Panc1 (cell line): Measurements from ENCODE around the gene KCNK5. TPM values are rescaled to one million over a fixed set of nuclear protein-coding genes. Genes with fewer than 3 reads are reported as not detected.

Experiments used
- ATAC-seq: fragments of 200-7000 bp; cut with Tn5 transposase; 2 replicates; pipeline ENCODE4 v1.9.1; 2020; ENCODE audit warnings: mild to moderate bottlenecking, moderate library complexity
- BruUV-seq: library from RNA; stranded (reverse); fragments of 400-500 nt; replicated peaks from 2 replicates; lab custom pipeline; 2021; lab: Mats Ljungman, UMichigan
- CTCF ChIA-PET: fragments of 300-600 bp; sonication (Branson Sonifier 250); formaldehyde crosslinking; loops from one replicate; lab custom pipeline; 2022; ENCODE audit warnings: antibody characterized with exemption; lab: Charles Lee
- POLR2A ChIA-PET: fragments of 300-600 bp; sonication (Branson Sonifier 250); formaldehyde crosslinking; loops from one replicate; lab custom pipeline; 2022; ENCODE audit warnings: antibody characterized with exemption; lab: Charles Lee
- DNase-seq: peaks from one replicate; pipeline ENCODE4 v3.0.0-alpha.2; 2010; ENCODE audit warnings: low read depth, low spot score
- H3K27ac ChIP-seq: 2 replicates; pipeline ENCODE4 v1.5.1; 2011; ENCODE audit warnings: mild to moderate bottlenecking, low read length, inconsistent platforms
- H3K27me3 ChIP-seq: fragments of 200-500 bp; sonication (Bioruptor generic); 2 replicates; pipeline ENCODE4 v1.6.0; 2014; ENCODE audit warnings: low read length, inconsistent platforms; ENCODE audit not compliant: control insufficient read depth, insufficient read depth
- H3K36me3 ChIP-seq: fragments of 200-500 bp; sonication (Bioruptor generic); 2 replicates; pipeline ENCODE4 v1.5.1; 2014; ENCODE audit warnings: inconsistent platforms, mild to moderate bottlenecking, low read length, moderate library complexity; ENCODE audit not compliant: control insufficient read depth, insufficient read depth
- H3K4me1 ChIP-seq: 2 replicates; pipeline ENCODE4 v1.5.1; 2011; ENCODE audit warnings: inconsistent platforms, mild to moderate bottlenecking, low read length, moderate library complexity; ENCODE audit not compliant: control insufficient read depth, insufficient read depth
- H3K4me3 ChIP-seq, 2 experiments: 2 replicates each; pipeline ENCODE4 v1.5.1; 2011 to 2012; ENCODE audit warnings: low read depth in 2 of 2, low read length in 2 of 2, mild to moderate bottlenecking in 2 of 2, inconsistent platforms in 1 of 2, moderate library complexity in 1 of 2
- H3K9me3 ChIP-seq: fragments of 200-500 bp; sonication (Bioruptor generic); 2 replicates; pipeline ENCODE4 v1.5.1; 2014; ENCODE audit warnings: low read depth, mild to moderate bottlenecking, inconsistent platforms, low read length, moderate library complexity; ENCODE audit not compliant: control insufficient read depth, insufficient read depth
- POLR2AphosphoS5 ChIP-seq: IDR thresholded peaks from 2 replicates; pipeline ENCODE4 v1.6.1; 2012; ENCODE audit warnings: mild to moderate bottlenecking, low read depth, low read length, moderate library complexity
- SIN3A ChIP-seq: IDR thresholded peaks from 2 replicates; pipeline ENCODE4 v1.6.1; 2012; ENCODE audit warnings: low read depth, mild to moderate bottlenecking, low read length, moderate library complexity, borderline replicate concordance; ENCODE audit not compliant: insufficient read depth
- TCF7L2 ChIP-seq: IDR thresholded peaks from 2 replicates; pipeline ENCODE4 v1.6.1; 2011; ENCODE audit warnings: mild to moderate bottlenecking, low read depth, low read length, inconsistent platforms
- in situ Hi-C: cut with HindIII; loops from 2 replicates; pipeline ENCODE4 v1.10.0; 2016; ENCODE audit warnings: low sequenced_read_pairs, low pct_unique_long_range_greater_than_20kb
- intact Hi-C: fragments of 100-400 bp; cut with micrococcal nuclease; formaldehyde crosslinking; loops from one replicate; pipeline ENCODE4 v1.10.0; 2022; ENCODE audit not compliant: unreplicated experiment
- total RNA-seq: library from RNA; stranded (reverse); gene quantifications from one replicate; pipeline ENCODE4 v1.2.1, GENCODE V29; 2021; ENCODE audit not compliant: unreplicated experiment
- TF ChIP-seq, protein P1 (sequence below): fragments of 450-650 bp; IDR thresholded peaks from 2 replicates; pipeline ENCODE4 v1.5.1; 2017; ENCODE audit warnings: mild to moderate bottlenecking
- TF ChIP-seq, protein P2 (sequence below), 2 experiments: IDR thresholded peaks; 2 replicates each; pipeline ENCODE4 v1.6.1; 2011 to 2012; ENCODE audit warnings: low read depth in 2 of 2, control low read depth in 1 of 2, low read length in 1 of 2, mild to moderate bottlenecking in 1 of 2, moderate library complexity in 1 of 2; ENCODE audit not compliant: insufficient read depth in 1 of 2

KCNK5 gene
- total RNA-seq, 1 experiment from 2014 or later, result 0.77 TPM

DNA sequence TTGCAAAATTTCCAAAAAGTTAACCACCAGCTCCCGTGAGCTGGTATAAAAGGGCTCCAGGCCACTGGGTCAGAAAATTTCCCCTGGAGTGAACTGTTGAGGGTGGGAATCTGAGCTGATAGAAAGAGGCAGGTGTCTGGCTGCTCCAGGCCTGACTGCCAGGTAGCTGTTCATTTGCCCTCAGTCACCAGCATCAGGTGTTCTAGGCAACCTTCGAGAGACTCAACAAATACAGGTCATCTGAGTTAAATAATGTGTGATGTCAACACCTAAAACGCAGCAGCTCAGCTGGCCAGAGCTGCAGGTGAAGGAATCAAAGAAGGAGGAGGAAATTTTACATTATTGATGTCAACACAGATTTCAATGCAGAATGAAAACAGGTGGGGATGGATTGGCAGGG, 46.7 kb downstream of the KCNK5 start:
- BruUV-seq, result no TSS peak
- no peak overlapping the region for H3K4me3 ChIP-seq

DNA sequence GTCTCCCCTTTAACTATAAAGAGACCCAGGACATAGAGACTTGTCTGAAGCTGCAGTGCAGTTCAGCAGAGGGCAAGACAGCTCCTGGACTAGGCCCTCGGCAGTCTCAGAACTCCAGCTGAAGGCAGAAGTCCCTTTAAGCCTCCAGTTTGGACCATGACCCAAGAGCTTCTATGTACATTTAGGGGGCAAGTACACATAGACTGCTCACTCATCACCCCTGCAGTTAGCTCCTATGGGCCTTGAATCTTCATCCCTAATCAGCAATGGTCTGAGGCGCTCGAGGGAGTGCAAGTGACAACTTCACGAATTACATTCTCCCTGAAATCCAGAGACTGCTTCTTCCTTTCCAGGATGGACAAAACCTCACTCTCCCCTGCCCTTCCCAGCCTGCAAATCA, 47.4 kb downstream of the KCNK5 start:
- H3K36me3 ChIP-seq, result no peaks in the 10 kb centered on the region
- ChIA-PET POLR2A (no interaction called here), CTCF (no interaction called here)
- ATAC-seq (no peak), DNase-seq (no peak)
- intact Hi-C loops, result no loop called here
- H3K4me1 ChIP-seq, result no peaks in the 10 kb centered on the region
- TF ChIP-seq POLR2AphosphoS5 (no peak), TCF7L2 (no peak), SIN3A (no peak)
- TF ChIP-seq, protein P1, sequence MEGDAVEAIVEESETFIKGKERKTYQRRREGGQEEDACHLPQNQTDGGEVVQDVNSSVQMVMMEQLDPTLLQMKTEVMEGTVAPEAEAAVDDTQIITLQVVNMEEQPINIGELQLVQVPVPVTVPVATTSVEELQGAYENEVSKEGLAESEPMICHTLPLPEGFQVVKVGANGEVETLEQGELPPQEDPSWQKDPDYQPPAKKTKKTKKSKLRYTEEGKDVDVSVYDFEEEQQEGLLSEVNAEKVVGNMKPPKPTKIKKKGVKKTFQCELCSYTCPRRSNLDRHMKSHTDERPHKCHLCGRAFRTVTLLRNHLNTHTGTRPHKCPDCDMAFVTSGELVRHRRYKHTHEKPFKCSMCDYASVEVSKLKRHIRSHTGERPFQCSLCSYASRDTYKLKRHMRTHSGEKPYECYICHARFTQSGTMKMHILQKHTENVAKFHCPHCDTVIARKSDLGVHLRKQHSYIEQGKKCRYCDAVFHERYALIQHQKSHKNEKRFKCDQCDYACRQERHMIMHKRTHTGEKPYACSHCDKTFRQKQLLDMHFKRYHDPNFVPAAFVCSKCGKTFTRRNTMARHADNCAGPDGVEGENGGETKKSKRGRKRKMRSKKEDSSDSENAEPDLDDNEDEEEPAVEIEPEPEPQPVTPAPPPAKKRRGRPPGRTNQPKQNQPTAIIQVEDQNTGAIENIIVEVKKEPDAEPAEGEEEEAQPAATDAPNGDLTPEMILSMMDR, result no peak
- TF ChIP-seq, protein P2, sequence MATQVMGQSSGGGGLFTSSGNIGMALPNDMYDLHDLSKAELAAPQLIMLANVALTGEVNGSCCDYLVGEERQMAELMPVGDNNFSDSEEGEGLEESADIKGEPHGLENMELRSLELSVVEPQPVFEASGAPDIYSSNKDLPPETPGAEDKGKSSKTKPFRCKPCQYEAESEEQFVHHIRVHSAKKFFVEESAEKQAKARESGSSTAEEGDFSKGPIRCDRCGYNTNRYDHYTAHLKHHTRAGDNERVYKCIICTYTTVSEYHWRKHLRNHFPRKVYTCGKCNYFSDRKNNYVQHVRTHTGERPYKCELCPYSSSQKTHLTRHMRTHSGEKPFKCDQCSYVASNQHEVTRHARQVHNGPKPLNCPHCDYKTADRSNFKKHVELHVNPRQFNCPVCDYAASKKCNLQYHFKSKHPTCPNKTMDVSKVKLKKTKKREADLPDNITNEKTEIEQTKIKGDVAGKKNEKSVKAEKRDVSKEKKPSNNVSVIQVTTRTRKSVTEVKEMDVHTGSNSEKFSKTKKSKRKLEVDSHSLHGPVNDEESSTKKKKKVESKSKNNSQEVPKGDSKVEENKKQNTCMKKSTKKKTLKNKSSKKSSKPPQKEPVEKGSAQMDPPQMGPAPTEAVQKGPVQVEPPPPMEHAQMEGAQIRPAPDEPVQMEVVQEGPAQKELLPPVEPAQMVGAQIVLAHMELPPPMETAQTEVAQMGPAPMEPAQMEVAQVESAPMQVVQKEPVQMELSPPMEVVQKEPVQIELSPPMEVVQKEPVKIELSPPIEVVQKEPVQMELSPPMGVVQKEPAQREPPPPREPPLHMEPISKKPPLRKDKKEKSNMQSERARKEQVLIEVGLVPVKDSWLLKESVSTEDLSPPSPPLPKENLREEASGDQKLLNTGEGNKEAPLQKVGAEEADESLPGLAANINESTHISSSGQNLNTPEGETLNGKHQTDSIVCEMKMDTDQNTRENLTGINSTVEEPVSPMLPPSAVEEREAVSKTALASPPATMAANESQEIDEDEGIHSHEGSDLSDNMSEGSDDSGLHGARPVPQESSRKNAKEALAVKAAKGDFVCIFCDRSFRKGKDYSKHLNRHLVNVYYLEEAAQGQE (IDR thresholded peaks at IDR 0.05; ENCODE audit: insufficient read depth in 1 of 2, low read depth in 2 of 2, low read length in 1 of 2), result no peak
- H3K27me3 ChIP-seq, result no peaks in the 10 kb centered on the region
- no peaks in the 10 kb centered on the region for H3K9me3 ChIP-seq
- BruUV-seq, result no TSS peak
- H3K27ac ChIP-seq, result no peak overlapping the region
- H3K4me3 ChIP-seq, result no peak overlapping the region
- in situ Hi-C loops, result no loop called here

More for the DNA sequence above, 46.7 kb downstream of the KCNK5 start:
- ChIA-PET CTCF (no interaction called here), POLR2A (no interaction called here)
- Histone ChIP-seq H3K4me1 (no peaks in the 10 kb centered on the region), H3K27me3 (no peaks in the 10 kb centered on the region), H3K9me3 (no peaks in the 10 kb centered on the region), H3K36me3 (no peaks in the 10 kb centered on the region), H3K27ac (no peak overlapping the region)
- intact Hi-C loops, result no loop called here
- DNase-seq, result no peak
- in situ Hi-C loops, result no loop called here
- ATAC-seq, result no peak
- TF ChIP-seq, protein P2 (IDR thresholded peaks at IDR 0.05; ENCODE audit: insufficient read depth in 1 of 2, low read depth in 2 of 2, low read length in 1 of 2), result no peak
- TF ChIP-seq SIN3A (no peak), POLR2AphosphoS5 (no peak), TCF7L2 (no peak)
- TF ChIP-seq, protein P1, result no peak
